Fibroblast of lung (primary cell): Measurements from ENCODE around the gene PTPN21.

Source experiments
- CTCF ChIP-seq, 2 donors: IDR thresholded peaks in 1 of 2; conservative IDR thresholded peaks in 1 of 2; 1 replicate in 1 of 2; 2 replicates in 1 of 2; pipeline ENCODE4 v1.5.1; 2011 to 2012; ENCODE audit warnings: low read length in 2 of 2, control low read depth in 1 of 2, inconsistent platforms in 1 of 2, low read depth in 1 of 2, mild to moderate bottlenecking in 1 of 2
- EZH2 ChIP-seq: IDR thresholded peaks from 2 replicates; pipeline ENCODE4 v1.5.1; 2012; ENCODE audit warnings: low read length, control low read depth, mild to moderate bottlenecking; ENCODE audit errors: missing control alignments

- TF ChIP-seq CTCF (conservative IDR thresholded peaks at IDR 0.05 in 1 of 2, IDR thresholded peaks at IDR 0.05 in 1 of 2; ENCODE audit: low read depth in 1 of 2, low read length in 2 of 2) (no peak), EZH2 (no peak)
Observed at GRCh38 chr14:88597601-88598000, 42.8 kb upstream of the PTPN21 start.
